Measurements from ENCODE around the gene ROM1.
A peak's percentile ranks its signal among the peaks of the same experiment; 100 is the strongest.

The ROM1 gene

DNA sequence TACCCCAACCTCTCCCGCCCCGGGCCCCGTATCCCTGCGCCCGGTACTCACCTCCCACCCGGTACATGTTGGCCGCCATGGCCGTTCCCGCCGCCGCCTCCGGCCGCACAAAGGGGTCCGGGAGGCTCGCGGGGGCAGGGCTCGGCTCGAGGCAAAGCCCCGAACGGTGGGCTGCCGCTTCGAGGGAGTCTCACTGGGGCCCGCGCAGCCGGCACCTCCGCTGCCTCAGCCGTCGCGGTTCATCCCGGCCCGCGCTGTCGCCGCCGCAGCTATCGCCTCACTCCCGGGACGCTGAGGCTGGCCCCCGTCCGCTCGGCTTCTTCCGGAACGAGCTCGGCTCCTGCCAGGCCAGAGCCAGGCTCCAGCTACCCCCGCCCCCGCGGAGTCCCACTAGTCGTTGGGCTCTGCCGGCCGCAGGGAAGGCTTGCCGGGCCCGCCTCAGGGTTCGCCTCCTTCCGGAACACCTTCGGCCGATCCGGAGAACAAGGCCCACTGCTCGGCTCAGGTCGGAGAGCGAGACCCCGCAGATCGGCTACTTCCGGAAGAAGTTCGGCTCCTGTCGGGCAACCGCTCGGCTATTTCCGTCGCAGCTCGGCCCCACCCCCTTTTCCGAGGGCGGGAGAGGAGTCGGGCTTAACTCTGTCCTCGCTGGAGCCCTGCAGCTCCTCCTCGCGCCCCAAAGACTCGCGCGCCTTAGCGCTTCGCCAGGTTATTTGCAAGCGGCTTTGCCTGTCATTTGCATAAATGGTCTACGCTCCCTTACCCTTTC, 11.5 kb upstream of the ROM1 start, which contains the start of gene MTA2:
TSS of gene MTA2 (minus strand) at position 494 of the 769 bp plus-strand sequence. CDS start at position 79, 415 bp downstream.
- Histone ChIP-seq H3K36me3 (peaks cover 21% of the 10 kb centered on the region), H3K4me3 (ENCODE audit: low read depth, low read length) (peak within 1 kb of the TSS; percentile 84), H3K9me3 (no peaks in the 10 kb centered on the region), H3K4me1 (no peaks in the 10 kb centered on the region), H3K27me3 (no peaks in the 10 kb centered on the region)
- DNase-seq, result peak; percentile 96
- TF ChIP-seq, protein P1, sequence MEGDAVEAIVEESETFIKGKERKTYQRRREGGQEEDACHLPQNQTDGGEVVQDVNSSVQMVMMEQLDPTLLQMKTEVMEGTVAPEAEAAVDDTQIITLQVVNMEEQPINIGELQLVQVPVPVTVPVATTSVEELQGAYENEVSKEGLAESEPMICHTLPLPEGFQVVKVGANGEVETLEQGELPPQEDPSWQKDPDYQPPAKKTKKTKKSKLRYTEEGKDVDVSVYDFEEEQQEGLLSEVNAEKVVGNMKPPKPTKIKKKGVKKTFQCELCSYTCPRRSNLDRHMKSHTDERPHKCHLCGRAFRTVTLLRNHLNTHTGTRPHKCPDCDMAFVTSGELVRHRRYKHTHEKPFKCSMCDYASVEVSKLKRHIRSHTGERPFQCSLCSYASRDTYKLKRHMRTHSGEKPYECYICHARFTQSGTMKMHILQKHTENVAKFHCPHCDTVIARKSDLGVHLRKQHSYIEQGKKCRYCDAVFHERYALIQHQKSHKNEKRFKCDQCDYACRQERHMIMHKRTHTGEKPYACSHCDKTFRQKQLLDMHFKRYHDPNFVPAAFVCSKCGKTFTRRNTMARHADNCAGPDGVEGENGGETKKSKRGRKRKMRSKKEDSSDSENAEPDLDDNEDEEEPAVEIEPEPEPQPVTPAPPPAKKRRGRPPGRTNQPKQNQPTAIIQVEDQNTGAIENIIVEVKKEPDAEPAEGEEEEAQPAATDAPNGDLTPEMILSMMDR (IDR thresholded peaks at IDR 0.05; ENCODE audit: low read depth, low read length), result no peak

DNA sequence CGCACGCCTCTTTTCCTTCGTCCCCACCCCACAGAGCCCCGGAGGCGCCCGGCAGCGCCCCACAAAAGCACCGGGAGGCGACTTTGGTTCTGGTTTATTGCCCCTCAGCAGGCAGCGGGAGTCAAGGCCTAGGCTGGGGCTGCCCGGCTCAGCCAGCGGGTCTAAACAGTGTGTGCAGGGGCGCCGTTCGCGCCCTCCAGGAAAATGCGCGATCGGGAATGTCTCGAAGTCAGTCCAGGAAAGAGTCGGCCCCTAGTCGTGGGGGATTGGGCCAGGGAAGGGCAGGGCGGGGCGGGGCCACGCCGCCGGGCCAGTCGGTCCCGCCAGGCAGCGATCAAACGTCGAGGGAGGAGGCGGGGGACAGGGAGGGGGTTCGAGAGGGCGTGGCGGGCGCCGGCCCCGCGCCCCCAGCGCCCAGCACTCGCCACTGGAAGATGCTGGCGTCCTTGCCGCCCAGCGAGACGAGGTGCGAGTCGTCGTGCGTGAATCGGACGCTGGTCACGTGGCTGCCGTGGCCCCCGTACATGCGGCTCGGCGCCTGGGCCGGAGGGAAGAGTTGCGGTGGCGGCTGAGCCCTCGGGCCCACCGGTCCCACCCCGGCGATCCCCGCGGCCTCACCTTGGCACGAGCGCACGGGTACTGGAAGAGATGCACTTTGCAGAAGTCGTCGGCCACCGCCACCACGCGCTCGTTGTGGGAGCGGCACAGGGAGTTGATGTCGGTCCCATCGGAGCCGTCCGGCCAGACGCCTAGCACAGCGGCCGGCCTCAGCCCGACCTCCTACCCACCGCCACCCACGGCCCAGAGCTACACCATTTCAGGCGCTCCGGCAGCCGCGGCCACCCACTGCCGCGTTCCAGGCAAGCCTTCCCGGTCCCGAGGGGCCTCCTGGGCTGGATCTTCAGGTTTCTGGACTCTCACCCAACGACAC, 10.7 kb upstream of the ROM1 start:
- TF ChIP-seq, protein P1 (IDR thresholded peaks at IDR 0.05; ENCODE audit: low read depth, low read length), result no peak
- Histone ChIP-seq H3K9me3 (no peaks in the 10 kb centered on the region), H3K36me3 (peaks cover 16% of the 10 kb centered on the region), H3K27me3 (no peaks in the 10 kb centered on the region), H3K4me3 (ENCODE audit: low read depth, low read length) (no peak overlapping the region; the same call in 1 of the 2 replicates), H3K4me1 (no peaks in the 10 kb centered on the region)
- no peak for DNase-seq

DNA sequence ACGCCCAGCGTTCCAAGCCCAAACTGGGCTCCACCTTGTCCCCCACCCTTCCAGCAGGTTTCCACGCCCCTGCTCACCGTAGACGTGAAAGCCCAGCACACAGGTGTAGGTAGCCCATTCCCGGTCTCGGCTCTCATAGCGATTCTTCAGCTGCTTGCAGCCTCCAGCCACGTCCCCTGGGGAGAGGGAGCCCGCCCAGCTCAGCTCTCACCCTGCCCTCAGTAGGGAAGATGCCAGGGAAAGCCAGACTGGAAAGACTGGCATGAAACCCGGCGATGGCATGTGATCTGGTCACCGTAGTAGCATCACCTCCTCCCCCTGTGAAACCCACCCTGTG, 10.0 kb upstream of the ROM1 start:
- Histone ChIP-seq H3K27me3 (no peaks in the 10 kb centered on the region), H3K4me1 (no peaks in the 10 kb centered on the region), H3K9me3 (no peaks in the 10 kb centered on the region), H3K36me3 (peaks cover 10% of the 10 kb centered on the region), H3K4me3 (ENCODE audit: low read depth, low read length) (no peak overlapping the region)
- DNase-seq, result no peak
- TF ChIP-seq, protein P1 (IDR thresholded peaks at IDR 0.05; ENCODE audit: low read depth, low read length), result no peak

DNA sequence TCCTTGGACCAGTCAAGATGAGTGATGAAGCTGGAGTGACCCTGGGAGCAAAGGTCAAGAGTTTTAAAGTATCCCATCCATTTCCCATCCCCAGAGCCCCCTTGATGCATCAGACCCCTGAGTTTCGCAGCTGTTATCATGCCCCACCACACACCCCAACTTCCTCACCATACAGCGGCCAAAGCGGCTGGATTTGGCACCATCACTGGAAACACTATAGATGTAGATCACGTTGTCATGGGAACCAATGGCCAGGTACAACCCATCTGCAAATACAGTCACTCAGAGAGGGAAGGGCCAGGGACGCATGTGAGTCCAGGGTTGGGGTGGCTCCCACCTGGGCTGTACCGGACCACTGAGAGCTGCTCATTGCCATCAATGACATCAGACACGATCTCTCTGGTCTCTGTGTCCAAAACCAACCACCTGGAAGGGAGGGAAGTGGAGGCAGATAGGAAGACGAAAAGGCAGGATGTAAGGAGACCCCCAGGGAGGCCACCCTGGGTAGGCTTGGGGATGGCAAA, 9.2 kb upstream of the ROM1 start:
- no peak overlapping the region for H3K4me3 ChIP-seq (ENCODE audit: low read depth, low read length)
- H3K4me1 ChIP-seq, result no peaks in the 10 kb centered on the region
- H3K27me3 ChIP-seq, result no peaks in the 10 kb centered on the region
- no peak for DNase-seq
- no peaks in the 10 kb centered on the region for H3K9me3 ChIP-seq
- H3K36me3 ChIP-seq, result peaks cover 3% of the 10 kb centered on the region; the same call in 1 of the 2 replicates
- TF ChIP-seq, protein P1 (IDR thresholded peaks at IDR 0.05; ENCODE audit: low read depth, low read length), result no peak

DNA sequence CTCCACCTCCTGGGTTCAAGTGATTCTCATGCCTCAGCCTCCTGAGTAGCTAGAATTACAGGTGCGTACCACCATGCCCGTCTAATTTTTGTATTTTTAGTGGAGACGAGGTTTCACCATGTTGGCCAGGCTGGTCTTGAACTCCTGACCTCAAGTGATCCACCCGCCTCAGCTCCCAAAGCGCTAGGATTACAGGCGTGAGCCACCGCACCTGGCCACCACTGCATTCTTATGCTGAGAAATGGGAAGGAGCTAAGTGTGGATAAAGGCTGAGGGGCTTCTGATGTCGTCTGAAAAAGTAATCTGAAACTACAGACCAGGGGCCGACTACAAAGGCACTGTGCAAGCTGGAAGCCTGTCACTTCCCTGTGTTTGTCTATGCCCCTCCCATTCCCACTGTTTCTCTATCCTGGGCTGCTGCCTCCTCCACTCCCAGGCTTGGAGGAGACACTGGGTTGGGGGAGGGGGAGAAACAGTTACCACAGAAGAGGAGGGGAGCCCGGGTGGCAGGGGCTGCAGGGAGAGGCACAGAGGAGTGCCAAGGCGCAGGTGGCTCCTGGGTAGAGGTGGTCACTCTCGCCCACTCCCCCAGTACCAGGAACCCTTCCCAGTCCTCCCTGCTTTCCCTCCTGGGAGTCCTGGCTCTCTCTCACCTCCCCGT, 8.5 kb upstream of the ROM1 start:
- no peaks in the 10 kb centered on the region for H3K9me3 ChIP-seq
- TF ChIP-seq, protein P1 (IDR thresholded peaks at IDR 0.05; ENCODE audit: low read depth, low read length), result no peak
- no peak overlapping the region for H3K4me3 ChIP-seq (ENCODE audit: low read depth, low read length)
- no peak for DNase-seq
- H3K4me1 ChIP-seq, result no peaks in the 10 kb centered on the region
- peaks cover 3% of the 10 kb centered on the region; the same call in 1 of the 2 replicates for H3K36me3 ChIP-seq
- H3K27me3 ChIP-seq, result no peaks in the 10 kb centered on the region

Measured in BE2C (cell line).